GM12878 (cell line): Measurements from ENCODE around the gene RAB21. TPM values are rescaled to one million over a fixed set of nuclear protein-coding genes. Genes with fewer than 3 reads are reported as not detected.

ENCODE experiments used
- ATAC-seq: fragments of 200-7000 bp; cut with Tn5 transposase; 3 replicates; pipeline ENCODE4 v1.9.1; 2020; ENCODE audit warnings: mild to moderate bottlenecking, moderate library complexity
- BruUV-seq: library from RNA; stranded (reverse); fragments of 400-500 nt; replicated peaks from 2 replicates; lab custom pipeline; 2021; lab: Mats Ljungman, UMichigan
- CTCF ChIA-PET: fragments of 300-600 bp; sonication (Branson Sonifier 250); formaldehyde crosslinking; extraction: SDS; loops from one replicate; lab custom pipeline; 2021; ENCODE audit warnings: inconsistent platforms; lab: Yijun Ruan, JAX
- POLR2A ChIA-PET: fragments of 350-600 bp; formaldehyde crosslinking; extraction: SDS; loops from one replicate; lab custom pipeline; 2021; ENCODE audit warnings: inconsistent platforms; lab: Charles Lee
- RAD21 ChIA-PET: fragments of 300-600 bp; sonication (Branson Sonifier 250); formaldehyde crosslinking; loops from one replicate; lab custom pipeline; 2023; ENCODE audit warnings: antibody characterized with exemption; ENCODE audit not compliant: unreplicated experiment; lab: Charles Lee
- SMC1A ChIA-PET: fragments of 300-600 bp; sonication (Branson Sonifier 250); formaldehyde crosslinking; loops from one replicate; lab custom pipeline; 2023; ENCODE audit not compliant: unreplicated experiment, uncharacterized antibody; lab: Charles Lee
- DNase-seq: peaks from one replicate; pipeline ENCODE4 v3.0.0-alpha.2; 2011; ENCODE audit warnings: low read depth, low spot score
- FAIRE-seq: peaks from 3 replicates; lab custom pipeline; 2011; peaks lifted over from hg19 to GRCh38; lab: Jason Lieb, UNC
- H2AFZ ChIP-seq: 2 replicates; pipeline ENCODE4 v1.6.0; 2011; ENCODE audit warnings: low read depth, low read length, control low read depth; ENCODE audit not compliant: control insufficient read depth
- H3K27ac ChIP-seq: 2 replicates; pipeline ENCODE4 v1.5.1; 2011; ENCODE audit warnings: control low read depth; ENCODE audit not compliant: control insufficient read depth, insufficient read depth
- H3K27me3 ChIP-seq, 2 experiments: replicated peaks in 1 of 2; 2 replicates each; pipeline versions ENCODE4 v1.6.0 to v1.6.1; 2011; ENCODE audit warnings: low read length in 1 of 2; ENCODE audit not compliant: control insufficient read depth in 2 of 2, insufficient read depth in 2 of 2
- H3K36me3 ChIP-seq, 2 experiments: 2 replicates each; pipeline ENCODE4 v1.5.1; 2011; ENCODE audit warnings: low read length in 1 of 2; ENCODE audit not compliant: control insufficient read depth in 2 of 2, insufficient read depth in 2 of 2
- H3K4me1 ChIP-seq: 2 replicates; pipeline ENCODE4 v1.6.1; 2011; ENCODE audit warnings: mild to moderate bottlenecking, low read length, moderate library complexity, mixed read lengths; ENCODE audit not compliant: control insufficient read depth, insufficient read depth
- H3K4me2 ChIP-seq: 2 replicates; pipeline ENCODE4 v1.6.0; 2011; ENCODE audit warnings: control low read depth; ENCODE audit not compliant: control insufficient read depth, insufficient read depth
- H3K4me3 ChIP-seq: fragments of 200-600 bp; sonication (generic); 2 replicates; pipeline ENCODE4 v1.5.1; 2016
- H3K79me2 ChIP-seq: 2 replicates; pipeline ENCODE4 v1.6.0; 2011; ENCODE audit warnings: low read length; ENCODE audit not compliant: control insufficient read depth, insufficient read depth
- H3K9ac ChIP-seq: 2 replicates; pipeline ENCODE4 v1.8.0; 2011; ENCODE audit warnings: low read length, control low read depth, mixed read lengths; ENCODE audit not compliant: control insufficient read depth, insufficient read depth
- H3K9me3 ChIP-seq: replicated peaks from 3 replicates; pipeline ENCODE4 v1.5.1; 2011; ENCODE audit warnings: mild to moderate bottlenecking, low read length; ENCODE audit not compliant: control insufficient read depth, insufficient read depth
- H4K20me1 ChIP-seq: 2 replicates; pipeline ENCODE4 v1.6.0; 2011; ENCODE audit not compliant: control insufficient read depth, insufficient read depth
- BCL11A ChIP-seq: IDR thresholded peaks from 2 replicates; pipeline ENCODE4 v1.6.1; 2011; ENCODE audit warnings: low read depth, low read length
- BHLHE40 ChIP-seq, 2 experiments: fragments of 450-650 bp in 1 of 2; IDR thresholded peaks; 2 replicates each; pipeline ENCODE4 v1.6.1; 2011 to 2017; ENCODE audit warnings: low read depth in 2 of 2, borderline replicate concordance in 1 of 2, improper control_type of control experiment in 1 of 2, low read length in 1 of 2, mild to moderate bottlenecking in 1 of 2
- CHD4 ChIP-seq: fragments of 200-600 bp; sonication (generic); IDR thresholded peaks from 2 replicates; pipeline ENCODE4 v1.6.1; 2016; ENCODE audit warnings: mild to moderate bottlenecking
- NR2C1 ChIP-seq: fragments of 450-650 bp; IDR thresholded peaks from 2 replicates; pipeline ENCODE4 v1.6.1; 2017; ENCODE audit warnings: antibody characterized with exemption, mild to moderate bottlenecking, moderate library complexity
- NRF1 ChIP-seq: conservative IDR thresholded peaks from 2 replicates; pipeline ENCODE4 v1.6.1; 2011; ENCODE audit warnings: mild to moderate bottlenecking, low read depth, low read length, improper control_type of control experiment
- TCF3 ChIP-seq: IDR thresholded peaks from 2 replicates; pipeline ENCODE4 v1.6.1; 2012; ENCODE audit warnings: low read depth, mild to moderate bottlenecking, low read length, borderline replicate concordance; ENCODE audit not compliant: insufficient read depth
- USF1 ChIP-seq: IDR thresholded peaks from 2 replicates; pipeline ENCODE4 v1.6.1; 2011; ENCODE audit warnings: borderline replicate concordance, low read depth, mild to moderate bottlenecking, moderate library complexity, mixed read lengths, low read length; ENCODE audit not compliant: insufficient read depth; ENCODE audit errors: extremely low read length
- WGBS: methylation state at CpG from one replicate; pipeline ENCODE4 v1.1.6; 2016; ENCODE audit warnings: low lambda C conversion rate; ENCODE audit not compliant: insufficient replicate concordance, insufficient coverage; ENCODE audit errors: missing lambda C conversion rate; 5-methylcytosine and 5-hydroxymethylcytosine counted together
- in situ Hi-C: fragments of 300-500 bp; cut with MboI; formaldehyde crosslinking; loops from 9 replicates; pipeline ENCODE4 v1.14.3; 2018; ENCODE audit warnings: mixed read lengths
- intact Hi-C: fragments of 100-400 bp; cut with micrococcal nuclease; formaldehyde crosslinking; loops from one replicate; pipeline ENCODE4 v1.14.2; 2022; ENCODE audit not compliant: unreplicated experiment
- polyA plus RNA-seq, 11 experiments: library from polyadenylated mRNA; depleted of rRNA in 4 of 11; unstranded in 6 of 11; stranded (reverse) in 5 of 11; fragments of >200 nt; fragmentation: Nextera tagmentation in 4 of 11; fragmentation: Illumina TruSeq in 1 of 11; extraction: Ambion mirVana in 4 of 11; extraction: Trizol in 1 of 11; gene quantifications; 1 replicate in 1 of 11; 2 replicates in 10 of 11; pipeline versions ENCODE4 v1.2.1 to v1.2.3, GENCODE V29; 2011 to 2016; ENCODE audit warnings: inconsistent platforms in 2 of 11, missing spikeins in 2 of 11, low read depth in 1 of 11
- total RNA-seq, 4 experiments: library from RNA; depleted of rRNA in 3 of 4; stranded (reverse); fragments of >200 nt in 3 of 4; fragmentation: Illumina TruSeq in 1 of 4; extraction: Trizol in 1 of 4; gene quantifications; 2 replicates each; pipeline versions ENCODE4 v1.2.1 to v1.2.3, GENCODE V29; 2013 to 2021
- TF ChIP-seq, protein P1 (sequence below): IDR thresholded peaks from 2 replicates; pipeline ENCODE4 v1.6.1; 2012; ENCODE audit warnings: mild to moderate bottlenecking, low read depth, low read length
- TF ChIP-seq, protein P2 (sequence below): fragments of 450-650 bp; IDR thresholded peaks from 2 replicates; pipeline ENCODE4 v1.6.1; 2017; ENCODE audit warnings: antibody characterized with exemption, mild to moderate bottlenecking, moderate library complexity

RAB21 gene
- total and polyA plus RNA-seq, 10 of the 15 experiments (the other 5 are each of a cell fraction or from before 2014, with no cell fraction given) = 2.8 to 42.8 (median 16.1) TPM

- CTCF ChIA-PET = interaction anchor here (1.7 kb wide), 1 partner anchor 15 kb away, joined by 6 read pairs; no protein-coding TSS in a partner anchor
- SMC1A ChIA-PET = no interaction called here
- TF ChIP-seq CHD4 (no peak), USF1 (no peak), BHLHE40 (IDR thresholded peaks at IDR 0.05; ENCODE audit: borderline replicate concordance in 1 of 2, low read depth in 2 of 2, low read length in 1 of 2) (no peak)
- no peak overlapping the region for H2AFZ ChIP-seq
- no peak for ATAC-seq
- H4K20me1 ChIP-seq = no peaks in the 10 kb centered on the region
- H3K4me3 ChIP-seq = no peak overlapping the region
- H3K9me3 ChIP-seq = no peaks in the 10 kb centered on the region
- H3K9ac ChIP-seq = no peak overlapping the region
- H3K27ac ChIP-seq = no peak overlapping the region
- in situ Hi-C loops (loop anchor here (25.0 kb wide), 1 partner anchor 995 kb away; no protein-coding TSS in a partner anchor), intact Hi-C loops (no loop called here)
- FAIRE-seq = no peak
- H3K36me3 ChIP-seq = no peaks in the 10 kb centered on the region
- H3K27me3 ChIP-seq = no peaks in the 10 kb centered on the region
- no peaks in the 10 kb centered on the region for H3K4me1 ChIP-seq
- H3K4me2 ChIP-seq = no peak overlapping the region
- RAD21 ChIA-PET = no interaction called here
- H3K79me2 ChIP-seq = no peaks in the 10 kb centered on the region
- 67% methylated on average over 3 of the region's 3 CpGs for WGBS
- BruUV-seq = no TSS peak
- no peak for DNase-seq
- POLR2A ChIA-PET = no interaction called here
Observed at GRCh38 chr12:71732357-71732712, 22.3 kb upstream of the RAB21 start.

- ChIA-PET RAD21 (no interaction called here), POLR2A (no interaction called here), SMC1A (no interaction called here), CTCF (interaction anchor here (1.4 to 5.7 kb wide), 2 partner anchors 9 to 100 kb away, joined by 6 to 40 read pairs; no protein-coding TSS in a partner anchor)
- H3K36me3 ChIP-seq = no peaks in the 10 kb centered on the region
- in situ Hi-C loops (loop anchor here (25.0 kb wide), 1 partner anchor 1000 kb away; no protein-coding TSS in a partner anchor), intact Hi-C loops (no loop called here)
- FAIRE-seq (no peak), DNase-seq (no peak), ATAC-seq (no peak)
- BruUV-seq = no TSS peak
- H3K27ac ChIP-seq = no peak overlapping the region
- H3K9me3 ChIP-seq = no peaks in the 10 kb centered on the region
- no peaks in the 10 kb centered on the region for H3K27me3 ChIP-seq
- no peak overlapping the region for H3K9ac ChIP-seq
- no peaks in the 10 kb centered on the region for H3K4me1 ChIP-seq
- no peaks in the 10 kb centered on the region for H3K79me2 ChIP-seq
- H2AFZ ChIP-seq = no peak overlapping the region
- no peak overlapping the region for H3K4me3 ChIP-seq
- H3K4me2 ChIP-seq = no peak overlapping the region
- WGBS = 5% methylated on average over 1 of the region's 1 CpG
- no peaks in the 10 kb centered on the region for H4K20me1 ChIP-seq
- TF ChIP-seq, protein P1, sequence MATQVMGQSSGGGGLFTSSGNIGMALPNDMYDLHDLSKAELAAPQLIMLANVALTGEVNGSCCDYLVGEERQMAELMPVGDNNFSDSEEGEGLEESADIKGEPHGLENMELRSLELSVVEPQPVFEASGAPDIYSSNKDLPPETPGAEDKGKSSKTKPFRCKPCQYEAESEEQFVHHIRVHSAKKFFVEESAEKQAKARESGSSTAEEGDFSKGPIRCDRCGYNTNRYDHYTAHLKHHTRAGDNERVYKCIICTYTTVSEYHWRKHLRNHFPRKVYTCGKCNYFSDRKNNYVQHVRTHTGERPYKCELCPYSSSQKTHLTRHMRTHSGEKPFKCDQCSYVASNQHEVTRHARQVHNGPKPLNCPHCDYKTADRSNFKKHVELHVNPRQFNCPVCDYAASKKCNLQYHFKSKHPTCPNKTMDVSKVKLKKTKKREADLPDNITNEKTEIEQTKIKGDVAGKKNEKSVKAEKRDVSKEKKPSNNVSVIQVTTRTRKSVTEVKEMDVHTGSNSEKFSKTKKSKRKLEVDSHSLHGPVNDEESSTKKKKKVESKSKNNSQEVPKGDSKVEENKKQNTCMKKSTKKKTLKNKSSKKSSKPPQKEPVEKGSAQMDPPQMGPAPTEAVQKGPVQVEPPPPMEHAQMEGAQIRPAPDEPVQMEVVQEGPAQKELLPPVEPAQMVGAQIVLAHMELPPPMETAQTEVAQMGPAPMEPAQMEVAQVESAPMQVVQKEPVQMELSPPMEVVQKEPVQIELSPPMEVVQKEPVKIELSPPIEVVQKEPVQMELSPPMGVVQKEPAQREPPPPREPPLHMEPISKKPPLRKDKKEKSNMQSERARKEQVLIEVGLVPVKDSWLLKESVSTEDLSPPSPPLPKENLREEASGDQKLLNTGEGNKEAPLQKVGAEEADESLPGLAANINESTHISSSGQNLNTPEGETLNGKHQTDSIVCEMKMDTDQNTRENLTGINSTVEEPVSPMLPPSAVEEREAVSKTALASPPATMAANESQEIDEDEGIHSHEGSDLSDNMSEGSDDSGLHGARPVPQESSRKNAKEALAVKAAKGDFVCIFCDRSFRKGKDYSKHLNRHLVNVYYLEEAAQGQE = no peak
- TF ChIP-seq BCL11A (no peak), NR2C1 (no peak), NRF1 (no peak), TCF3 (no peak)
- TF ChIP-seq, protein P2, sequence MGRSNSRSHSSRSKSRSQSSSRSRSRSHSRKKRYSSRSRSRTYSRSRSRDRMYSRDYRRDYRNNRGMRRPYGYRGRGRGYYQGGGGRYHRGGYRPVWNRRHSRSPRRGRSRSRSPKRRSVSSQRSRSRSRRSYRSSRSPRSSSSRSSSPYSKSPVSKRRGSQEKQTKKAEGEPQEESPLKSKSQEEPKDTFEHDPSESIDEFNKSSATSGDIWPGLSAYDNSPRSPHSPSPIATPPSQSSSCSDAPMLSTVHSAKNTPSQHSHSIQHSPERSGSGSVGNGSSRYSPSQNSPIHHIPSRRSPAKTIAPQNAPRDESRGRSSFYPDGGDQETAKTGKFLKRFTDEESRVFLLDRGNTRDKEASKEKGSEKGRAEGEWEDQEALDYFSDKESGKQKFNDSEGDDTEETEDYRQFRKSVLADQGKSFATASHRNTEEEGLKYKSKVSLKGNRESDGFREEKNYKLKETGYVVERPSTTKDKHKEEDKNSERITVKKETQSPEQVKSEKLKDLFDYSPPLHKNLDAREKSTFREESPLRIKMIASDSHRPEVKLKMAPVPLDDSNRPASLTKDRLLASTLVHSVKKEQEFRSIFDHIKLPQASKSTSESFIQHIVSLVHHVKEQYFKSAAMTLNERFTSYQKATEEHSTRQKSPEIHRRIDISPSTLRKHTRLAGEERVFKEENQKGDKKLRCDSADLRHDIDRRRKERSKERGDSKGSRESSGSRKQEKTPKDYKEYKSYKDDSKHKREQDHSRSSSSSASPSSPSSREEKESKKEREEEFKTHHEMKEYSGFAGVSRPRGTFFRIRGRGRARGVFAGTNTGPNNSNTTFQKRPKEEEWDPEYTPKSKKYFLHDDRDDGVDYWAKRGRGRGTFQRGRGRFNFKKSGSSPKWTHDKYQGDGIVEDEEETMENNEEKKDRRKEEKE = no peak
Observed at GRCh38 chr12:71737197-71737596, 17.5 kb upstream of the RAB21 start.
